ENCODE measurements around the gene MATCAP1.

DNA sequence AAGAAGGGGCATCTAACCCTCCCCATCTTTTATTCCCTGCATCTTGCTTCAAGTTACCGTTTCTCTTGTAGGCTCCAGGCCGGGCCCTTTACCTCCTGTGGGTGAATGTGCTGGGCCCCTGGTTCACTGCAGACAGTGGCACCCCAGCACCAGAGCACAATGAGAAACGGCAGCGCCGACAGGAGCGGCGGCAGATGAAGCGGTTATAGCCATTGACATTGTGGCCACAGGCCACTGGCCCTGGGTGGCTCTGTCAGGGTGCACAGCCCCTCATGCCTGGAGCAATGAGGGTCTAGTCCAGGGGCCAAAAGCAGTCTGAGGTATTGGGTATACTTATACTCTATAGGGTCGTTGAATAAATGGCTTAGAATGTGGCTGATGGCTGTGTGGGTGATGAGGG lies 45.1 kb upstream of the MATCAP1 start:
- no peak for TF ChIP-seq POLR2A (IDR thresholded peaks at IDR 0.05)
- TF ChIP-seq, protein P1, sequence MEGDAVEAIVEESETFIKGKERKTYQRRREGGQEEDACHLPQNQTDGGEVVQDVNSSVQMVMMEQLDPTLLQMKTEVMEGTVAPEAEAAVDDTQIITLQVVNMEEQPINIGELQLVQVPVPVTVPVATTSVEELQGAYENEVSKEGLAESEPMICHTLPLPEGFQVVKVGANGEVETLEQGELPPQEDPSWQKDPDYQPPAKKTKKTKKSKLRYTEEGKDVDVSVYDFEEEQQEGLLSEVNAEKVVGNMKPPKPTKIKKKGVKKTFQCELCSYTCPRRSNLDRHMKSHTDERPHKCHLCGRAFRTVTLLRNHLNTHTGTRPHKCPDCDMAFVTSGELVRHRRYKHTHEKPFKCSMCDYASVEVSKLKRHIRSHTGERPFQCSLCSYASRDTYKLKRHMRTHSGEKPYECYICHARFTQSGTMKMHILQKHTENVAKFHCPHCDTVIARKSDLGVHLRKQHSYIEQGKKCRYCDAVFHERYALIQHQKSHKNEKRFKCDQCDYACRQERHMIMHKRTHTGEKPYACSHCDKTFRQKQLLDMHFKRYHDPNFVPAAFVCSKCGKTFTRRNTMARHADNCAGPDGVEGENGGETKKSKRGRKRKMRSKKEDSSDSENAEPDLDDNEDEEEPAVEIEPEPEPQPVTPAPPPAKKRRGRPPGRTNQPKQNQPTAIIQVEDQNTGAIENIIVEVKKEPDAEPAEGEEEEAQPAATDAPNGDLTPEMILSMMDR (IDR thresholded peaks at IDR 0.05) = no peak
- TF ChIP-seq POLR2AphosphoS5 (IDR thresholded peaks at IDR 0.05) = no peak
